HuH-7 (cell line): Measurements from ENCODE around the gene ARL8A.
A peak's percentile ranks its signal among the peaks of the same experiment; 100 is the strongest.
"Not testable (repeated sequence)": the region's sequence is repeated elsewhere in the genome, so short reads cannot be mapped to it uniquely, and the experiment has no call there.

Experiments used
- DNase-seq: peaks from one replicate; pipeline ENCODE4 v3.0.0; 2011; ENCODE audit warnings: low spot score

The ARL8A gene

GRCh38 chr1:202158810-202159533 lies 14.4 kb upstream of the ARL8A start:
- DNase-seq = no peak

- no peak for DNase-seq
Measured at GRCh38 chr1:202157945-202158344, 13.4 kb upstream of the ARL8A start.

- no peak for DNase-seq
Measured at GRCh38 chr1:202156590-202156989, 12.1 kb upstream of the ARL8A start.

GRCh38 chr1:202155478-202156021 lies 11.0 kb upstream of the ARL8A start:
- no peak for DNase-seq

GRCh38 chr1:202154766-202155477 lies 10.4 kb upstream of the ARL8A start:
- peak; percentile 79 for DNase-seq

DNA sequence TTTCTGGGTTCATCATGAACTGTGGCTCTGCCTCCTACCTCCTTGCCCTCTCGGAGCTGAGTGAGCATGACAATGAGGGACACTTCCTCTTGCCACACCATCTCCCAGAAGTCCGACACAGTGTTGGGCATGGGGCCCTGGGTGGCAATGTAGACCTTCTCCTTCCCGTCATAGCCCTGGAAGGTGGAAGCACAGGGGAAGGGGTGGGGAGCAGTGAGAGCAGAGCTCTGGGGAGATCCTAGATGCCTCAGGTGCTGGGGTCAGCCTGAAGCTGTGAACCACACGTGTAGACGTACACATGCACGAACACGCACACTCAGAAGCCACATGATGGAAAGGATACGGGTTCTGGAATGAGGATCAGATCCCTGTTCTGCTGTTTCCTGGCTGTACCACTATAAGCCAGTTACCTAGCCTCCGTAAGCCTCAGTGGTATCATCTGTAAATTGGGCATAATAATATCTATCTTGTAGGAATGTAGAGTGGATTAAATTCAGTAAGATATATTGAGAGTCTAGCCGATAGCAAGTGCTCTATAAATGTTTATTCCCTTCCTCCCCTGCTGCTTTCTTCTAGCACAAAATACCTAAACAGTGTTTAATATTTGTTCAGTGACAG lies 9.7 kb upstream of the ARL8A start:
- DNase-seq = no peak

DNA sequence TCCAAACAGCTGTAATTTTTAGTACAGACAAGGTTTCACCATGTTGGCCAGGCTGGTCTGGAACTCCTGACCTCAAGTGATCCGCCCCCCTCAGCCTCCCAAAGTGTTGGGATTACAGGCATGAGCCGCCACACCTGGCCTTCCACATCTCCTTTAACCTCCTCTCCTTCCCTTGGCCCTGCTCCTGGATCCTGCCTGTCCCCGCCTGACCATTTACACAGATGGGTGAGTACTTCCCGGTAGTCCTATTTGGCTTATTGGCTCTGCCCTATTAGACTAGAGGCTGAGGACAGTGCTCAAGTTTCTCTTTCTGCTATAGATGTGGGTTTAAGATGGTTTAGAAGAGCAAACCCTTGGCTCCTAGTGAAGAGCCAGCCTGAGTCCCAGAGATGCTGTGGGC lies 8.7 kb upstream of the ARL8A start:
- DNase-seq = no peak

DNA sequence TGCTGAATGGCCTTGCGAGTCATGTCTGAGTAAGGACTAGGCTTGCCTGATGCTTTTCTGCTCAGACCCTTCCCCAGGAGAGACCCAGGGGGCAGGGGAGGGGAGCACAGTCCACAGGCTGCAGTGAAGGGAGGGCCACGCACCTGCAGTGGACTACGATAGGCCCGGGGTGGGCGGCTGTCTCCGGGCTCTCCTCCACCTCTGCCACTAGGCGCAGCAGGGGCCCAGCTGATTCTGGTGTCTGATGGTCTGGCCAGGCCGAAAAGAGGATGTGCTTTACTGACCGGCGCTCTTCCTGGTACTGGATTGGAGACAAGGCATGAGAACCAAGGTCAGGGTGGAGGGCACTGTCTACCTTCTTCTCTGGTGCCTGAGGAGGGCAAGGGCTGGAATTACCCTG lies 7.9 kb upstream of the ARL8A start:
- DNase-seq = no peak

DNA sequence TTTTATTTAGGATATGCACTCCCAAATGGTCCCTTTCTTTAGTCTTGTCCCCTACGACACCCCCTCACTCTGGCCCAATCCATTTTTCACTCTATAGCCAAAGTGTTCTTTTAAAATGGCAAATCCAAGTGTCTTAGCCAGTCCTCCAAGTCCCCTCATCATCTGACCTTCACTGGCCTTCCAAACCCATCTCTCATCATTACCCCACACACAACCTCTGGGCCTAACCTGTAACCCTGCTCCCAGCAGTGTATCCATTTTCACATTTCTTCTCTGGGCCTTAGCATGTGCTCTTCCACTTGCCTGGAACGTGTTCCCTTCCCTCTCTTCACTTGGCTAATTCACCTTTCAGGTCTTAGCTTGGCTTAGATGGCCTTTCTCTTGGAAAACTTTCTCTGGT lies 6.5 kb upstream of the ARL8A start:
- DNase-seq = no peak

- DNase-seq = no peak
Measured at GRCh38 chr1:202150602-202151001, 6.1 kb upstream of the ARL8A start.

- DNase-seq = no peak
Measured at GRCh38 chr1:202150187-202150586, 5.7 kb upstream of the ARL8A start.

DNA sequence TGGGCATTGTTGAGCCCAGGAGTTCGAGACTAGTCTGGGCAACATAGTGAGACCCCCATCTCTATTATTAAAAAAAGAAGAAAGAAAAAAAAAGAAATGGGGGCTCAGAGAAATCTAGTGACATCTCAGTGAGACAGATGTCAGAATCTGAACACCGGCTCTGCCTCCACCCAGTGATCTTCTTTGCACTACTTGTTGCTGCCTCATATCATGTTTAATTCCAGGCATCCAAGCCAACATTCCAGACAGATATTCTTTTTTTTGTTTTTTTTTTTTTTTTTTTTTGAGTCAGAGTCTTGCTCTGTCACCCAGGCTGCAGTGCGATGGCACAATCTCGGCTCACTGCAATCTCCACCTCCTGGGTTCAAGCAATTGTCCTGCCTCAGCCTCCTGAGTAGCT lies 5.0 kb upstream of the ARL8A start:
- DNase-seq = no peak

DNA sequence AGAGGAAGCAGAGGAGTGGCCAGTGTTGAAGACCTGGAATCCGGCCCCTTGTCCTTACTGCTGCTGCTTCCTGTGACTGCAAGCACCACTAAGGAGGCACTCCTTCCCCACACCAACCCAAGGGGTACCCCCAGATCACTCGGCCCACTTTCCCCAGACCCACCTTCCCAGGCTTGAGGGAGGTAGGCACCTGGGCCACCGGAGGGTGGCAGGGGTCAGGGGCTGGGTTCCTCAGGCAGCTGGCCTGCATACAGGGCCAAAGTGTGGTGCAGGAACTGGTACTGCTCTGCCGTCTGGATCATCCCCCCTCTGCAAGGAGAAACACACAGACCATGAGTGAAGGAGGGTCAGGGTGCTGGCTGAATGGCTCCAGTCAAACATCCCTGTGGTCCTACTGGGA lies 3.9 kb upstream of the ARL8A start:
- no peak for DNase-seq

GRCh38 chr1:202146993-202147392 lies 2.5 kb upstream of the ARL8A start:
- DNase-seq = no peak

GRCh38 chr1:202146279-202146678 lies 1.7 kb upstream of the ARL8A start:
- no peak for DNase-seq

- not testable (repeated sequence) for DNase-seq
Measured at GRCh38 chr1:202145744-202146140, 1.2 kb upstream of the ARL8A start.

- no peak for DNase-seq
Measured at GRCh38 chr1:202145068-202145743, 669 bp upstream of the ARL8A start.

GRCh38 chr1:202143768-202144401 lies 652 bp downstream of the ARL8A start:
- DNase-seq = peak; percentile 48

- DNase-seq = peak; percentile 52
Measured at GRCh38 chr1:202143011-202143767, 1.3 kb downstream of the ARL8A start.

GRCh38 chr1:202141468-202141867 lies 3.1 kb downstream of the ARL8A start:
- DNase-seq = not testable (repeated sequence)

DNA sequence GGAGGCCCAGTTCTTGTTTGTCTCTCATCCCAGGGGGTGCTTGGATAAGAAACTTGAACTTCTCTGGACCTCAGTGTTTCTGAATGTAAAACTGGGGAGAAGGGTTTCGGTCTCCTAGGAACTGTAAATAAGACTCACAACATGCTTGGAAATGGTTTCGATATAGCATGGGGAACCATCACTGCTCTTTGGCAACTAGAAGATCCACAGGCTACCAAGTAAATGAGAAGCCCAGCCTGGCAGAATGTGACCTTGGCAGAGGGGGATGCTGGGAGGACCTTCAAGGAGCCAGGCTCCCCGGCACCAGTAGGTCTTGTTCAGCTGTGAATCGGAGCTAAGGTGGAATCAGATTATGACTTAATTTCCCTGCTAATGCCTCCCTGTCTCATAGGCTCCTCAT lies 3.7 kb downstream of the ARL8A start:
- DNase-seq = no peak
